Measurements from ENCODE around the gene GPR160. TPM values are rescaled to one million over a fixed set of nuclear protein-coding genes. Genes with fewer than 3 reads are reported as not detected.
A peak's percentile ranks its signal among the peaks of the same experiment; 100 is the strongest.

Gene GPR160
- total and polyA plus RNA-seq, 3 experiments from 2014 or later = 2.9 to 6.2 (median 2.9) TPM

- no peak overlapping the region for H3K27ac ChIP-seq (ENCODE audit: low read depth, low read length)
- no peak overlapping the region for H3K4me3 Mint-ChIP-seq
- DNase-seq = no peak
- ChIA-PET POLR2A (no interaction called here), CTCF (no interaction called here)
- no peaks in the 10 kb centered on the region for H3K36me3 ChIP-seq (ENCODE audit: insufficient read depth, low read length)
- H3K27ac Mint-ChIP-seq = no peak overlapping the region
- no peaks in the 10 kb centered on the region for H3K4me1 Mint-ChIP-seq
- no peaks in the 10 kb centered on the region for H3K27me3 Mint-ChIP-seq
- no peak overlapping the region for H3K4me3 ChIP-seq (ENCODE audit: low read length)
- H3K4me1 ChIP-seq (ENCODE audit: insufficient read depth, low read length) = no peaks in the 10 kb centered on the region
- no peaks in the 10 kb centered on the region for H3K27me3 ChIP-seq (ENCODE audit: insufficient read depth, low read length, poor library complexity, severe bottlenecking)
- H3K9me3 Mint-ChIP-seq = peaks cover 0 to 4% (median 0%) of the 10 kb centered on the region in 5 donors
- no peaks in the 10 kb centered on the region for H3K9me3 ChIP-seq (ENCODE audit: low read length)
- peaks cover 2 to 18% (median 5%) of the 10 kb centered on the region in 3 donors for H3K36me3 Mint-ChIP-seq
Observed at GRCh38 chr3:170075441-170076091, 37.8 kb downstream of the GPR160 start.

- H3K27ac Mint-ChIP-seq = no peak overlapping the region
- Histone ChIP-seq H3K27ac (ENCODE audit: low read depth, low read length) (no peak overlapping the region), H3K4me3 (ENCODE audit: low read length) (no peak overlapping the region), H3K9me3 (ENCODE audit: low read length) (no peaks in the 10 kb centered on the region), H3K36me3 (ENCODE audit: insufficient read depth, low read length) (no peaks in the 10 kb centered on the region), H3K4me1 (ENCODE audit: insufficient read depth, low read length) (no peaks in the 10 kb centered on the region), H3K27me3 (ENCODE audit: insufficient read depth, low read length, poor library complexity, severe bottlenecking) (no peaks in the 10 kb centered on the region)
- peaks cover 0 to 18% (median 9%) of the 10 kb centered on the region in 3 donors for H3K36me3 Mint-ChIP-seq
- no peaks in the 10 kb centered on the region for H3K27me3 Mint-ChIP-seq
- no peak for DNase-seq
- POLR2A ChIA-PET = no interaction called here
- no peaks in the 10 kb centered on the region for H3K4me1 Mint-ChIP-seq
- no peak overlapping the region for H3K4me3 Mint-ChIP-seq
- CTCF ChIA-PET = interaction anchor here (0.7 kb wide), 1 partner anchor 17 kb away, joined by 4 read pairs; no protein-coding TSS in a partner anchor
- peaks cover 0 to 4% (median 0%) of the 10 kb centered on the region in 5 donors for H3K9me3 Mint-ChIP-seq
Observed at GRCh38 chr3:170076715-170077238, 39.0 kb downstream of the GPR160 start.

- DNase-seq = no peak
- H3K27me3 ChIP-seq (ENCODE audit: insufficient read depth, low read length, poor library complexity, severe bottlenecking) = no peaks in the 10 kb centered on the region
- H3K4me1 ChIP-seq (ENCODE audit: insufficient read depth, low read length) = no peaks in the 10 kb centered on the region
- no peak overlapping the region for H3K27ac ChIP-seq (ENCODE audit: low read depth, low read length)
- H3K4me1 Mint-ChIP-seq = no peaks in the 10 kb centered on the region
- no peaks in the 10 kb centered on the region for H3K9me3 ChIP-seq (ENCODE audit: low read length)
- H3K4me3 Mint-ChIP-seq = no peak overlapping the region
- H3K27me3 Mint-ChIP-seq = no peaks in the 10 kb centered on the region
- ChIA-PET POLR2A (no interaction called here), CTCF (no interaction called here)
- peaks cover 0 to 4% (median 0%) of the 10 kb centered on the region in 5 donors for H3K9me3 Mint-ChIP-seq
- no peaks in the 10 kb centered on the region for H3K36me3 ChIP-seq (ENCODE audit: insufficient read depth, low read length)
- no peak overlapping the region for H3K4me3 ChIP-seq (ENCODE audit: low read length)
- H3K27ac Mint-ChIP-seq = no peak overlapping the region
- peaks cover 0 to 16% (median 9%) of the 10 kb centered on the region in 3 donors for H3K36me3 Mint-ChIP-seq
Observed at GRCh38 chr3:170077361-170077760, 39.6 kb downstream of the GPR160 start.

GRCh38 chr3:170078620-170079281 is 41.0 kb downstream of the GPR160 start:
- H3K27ac ChIP-seq (ENCODE audit: low read depth, low read length) = no peak overlapping the region
- POLR2A ChIA-PET = no interaction called here
- H3K4me1 Mint-ChIP-seq = no peaks in the 10 kb centered on the region
- no peak overlapping the region for H3K4me3 ChIP-seq (ENCODE audit: low read length)
- no peaks in the 10 kb centered on the region for H3K27me3 Mint-ChIP-seq
- no peaks in the 10 kb centered on the region for H3K9me3 ChIP-seq (ENCODE audit: low read length)
- no peak overlapping the region for H3K4me3 Mint-ChIP-seq
- no peaks in the 10 kb centered on the region for H3K4me1 ChIP-seq (ENCODE audit: insufficient read depth, low read length)
- H3K9me3 Mint-ChIP-seq = no peaks in the 10 kb centered on the region
- no peaks in the 10 kb centered on the region for H3K36me3 ChIP-seq (ENCODE audit: insufficient read depth, low read length)
- CTCF ChIA-PET = interaction anchor here (1.2 kb wide), 1 partner anchor 316 kb away, joined by 3 read pairs; no protein-coding TSS in a partner anchor
- H3K27me3 ChIP-seq (ENCODE audit: insufficient read depth, low read length, poor library complexity, severe bottlenecking) = no peaks in the 10 kb centered on the region
- peaks cover 3 to 15% (median 11%) of the 10 kb centered on the region in 3 donors for H3K36me3 Mint-ChIP-seq
- DNase-seq = no peak
- H3K27ac Mint-ChIP-seq = no peak overlapping the region

- Histone ChIP-seq H3K4me1 (ENCODE audit: insufficient read depth, low read length) (no peaks in the 10 kb centered on the region), H3K27me3 (ENCODE audit: insufficient read depth, low read length, poor library complexity, severe bottlenecking) (no peaks in the 10 kb centered on the region), H3K27ac (ENCODE audit: low read depth, low read length) (no peak overlapping the region), H3K9me3 (ENCODE audit: low read length) (no peaks in the 10 kb centered on the region), H3K36me3 (ENCODE audit: insufficient read depth, low read length) (no peaks in the 10 kb centered on the region), H3K4me3 (ENCODE audit: low read length) (no peak overlapping the region)
- ChIA-PET POLR2A (no interaction called here), CTCF (no interaction called here)
- DNase-seq = no peak
- peaks cover 3 to 24% (median 11%) of the 10 kb centered on the region in 3 donors for H3K36me3 Mint-ChIP-seq
- no peaks in the 10 kb centered on the region for H3K4me1 Mint-ChIP-seq
- no peak overlapping the region for H3K4me3 Mint-ChIP-seq
- H3K27me3 Mint-ChIP-seq = no peaks in the 10 kb centered on the region
- no peak overlapping the region for H3K27ac Mint-ChIP-seq
- no peaks in the 10 kb centered on the region for H3K9me3 Mint-ChIP-seq
Observed at GRCh38 chr3:170079536-170080165, 41.9 kb downstream of the GPR160 start.

- H3K27me3 Mint-ChIP-seq = no peaks in the 10 kb centered on the region
- peaks cover 4 to 30% (median 10%) of the 10 kb centered on the region in 3 donors for H3K36me3 Mint-ChIP-seq
- H3K9me3 ChIP-seq (ENCODE audit: low read length) = no peaks in the 10 kb centered on the region
- H3K36me3 ChIP-seq (ENCODE audit: insufficient read depth, low read length) = peaks cover 5% of the 10 kb centered on the region
- no peaks in the 10 kb centered on the region for H3K4me1 Mint-ChIP-seq
- ChIA-PET POLR2A (no interaction called here), CTCF (no interaction called here)
- no peaks in the 10 kb centered on the region for H3K9me3 Mint-ChIP-seq
- no peak overlapping the region for H3K27ac Mint-ChIP-seq
- no peak overlapping the region for H3K4me3 Mint-ChIP-seq
- DNase-seq = no peak
- no peaks in the 10 kb centered on the region for H3K27me3 ChIP-seq (ENCODE audit: insufficient read depth, low read length, poor library complexity, severe bottlenecking)
- H3K27ac ChIP-seq (ENCODE audit: low read depth, low read length) = no peak overlapping the region
- no peak overlapping the region for H3K4me3 ChIP-seq (ENCODE audit: low read length)
- H3K4me1 ChIP-seq (ENCODE audit: insufficient read depth, low read length) = no peaks in the 10 kb centered on the region
Observed at GRCh38 chr3:170080605-170081004, 42.8 kb downstream of the GPR160 start.

GRCh38 chr3:170081079-170081741 is 43.4 kb downstream of the GPR160 start:
- Histone ChIP-seq H3K4me3 (ENCODE audit: low read length) (no peak overlapping the region), H3K27ac (ENCODE audit: low read depth, low read length) (no peak overlapping the region), H3K36me3 (ENCODE audit: insufficient read depth, low read length) (peaks cover 7% of the 10 kb centered on the region), H3K4me1 (ENCODE audit: insufficient read depth, low read length) (no peaks in the 10 kb centered on the region), H3K9me3 (ENCODE audit: low read length) (no peaks in the 10 kb centered on the region), H3K27me3 (ENCODE audit: insufficient read depth, low read length, poor library complexity, severe bottlenecking) (no peaks in the 10 kb centered on the region)
- no peak overlapping the region for H3K4me3 Mint-ChIP-seq
- H3K27ac Mint-ChIP-seq = peak overlapping the region in 1 of 8 donors; percentile 10
- H3K36me3 Mint-ChIP-seq = peaks cover 5 to 34% (median 8%) of the 10 kb centered on the region in 3 donors
- H3K9me3 Mint-ChIP-seq = no peaks in the 10 kb centered on the region
- CTCF ChIA-PET = no interaction called here
- POLR2A ChIA-PET = no interaction called here
- H3K27me3 Mint-ChIP-seq = no peaks in the 10 kb centered on the region
- no peak for DNase-seq
- no peaks in the 10 kb centered on the region for H3K4me1 Mint-ChIP-seq

GRCh38 chr3:170083343-170083742 is 45.5 kb downstream of the GPR160 start:
- POLR2A ChIA-PET = no interaction called here

More at GRCh38 chr3:170083343-170083742, 45.5 kb downstream of the GPR160 start:
- H3K9me3 Mint-ChIP-seq = no peaks in the 10 kb centered on the region
- no peaks in the 10 kb centered on the region for H3K4me1 ChIP-seq (ENCODE audit: insufficient read depth, low read length)
- H3K27ac ChIP-seq (ENCODE audit: low read depth, low read length) = no peak overlapping the region
- H3K27ac Mint-ChIP-seq = peak overlapping the region in 1 of 8 donors; percentile 7
- H3K36me3 ChIP-seq (ENCODE audit: insufficient read depth, low read length) = peaks cover 7% of the 10 kb centered on the region
- no peaks in the 10 kb centered on the region for H3K27me3 Mint-ChIP-seq
- CTCF ChIA-PET = no interaction called here
- peaks cover 5 to 45% (median 8%) of the 10 kb centered on the region in 3 donors for H3K36me3 Mint-ChIP-seq
- no peak for DNase-seq
- no peaks in the 10 kb centered on the region for H3K9me3 ChIP-seq (ENCODE audit: low read length)
- no peaks in the 10 kb centered on the region for H3K4me1 Mint-ChIP-seq
- no peaks in the 10 kb centered on the region for H3K27me3 ChIP-seq (ENCODE audit: insufficient read depth, low read length, poor library complexity, severe bottlenecking)
- H3K4me3 ChIP-seq (ENCODE audit: low read length) = no peak overlapping the region
- no peak overlapping the region for H3K4me3 Mint-ChIP-seq
